Measurements from ENCODE around the gene CDC6. TPM values are rescaled to one million over a fixed set of nuclear protein-coding genes. Genes with fewer than 3 reads are reported as not detected.
A peak's percentile ranks its signal among the peaks of the same experiment; 100 is the strongest.

Gene CDC6
- 11.8 TPM for polyA plus RNA-seq
- long read RNA-seq, donor 1, full-length matches to known transcripts, result 3 of 3 reads
- long read RNA-seq, donor 1, partial matches to known transcripts, result 0 of 3 reads
- long read RNA-seq, donor 1, other reads (novel, unspliced or antisense), result 0 of 3 reads
- long read RNA-seq, donor 2, full-length matches to known transcripts, result 5 of 5 reads
- long read RNA-seq, donor 2, partial matches to known transcripts, result 0 of 5 reads
- long read RNA-seq, donor 2, other reads (novel, unspliced or antisense), result 0 of 5 reads
- long read RNA-seq, donor 3, result 0 reads
- long read RNA-seq, donor 4, result 0 reads
- long read RNA-seq, donor 5, full-length matches to known transcripts, result 2 of 2 reads
- long read RNA-seq, donor 5, partial matches to known transcripts, result 0 of 2 reads
- long read RNA-seq, donor 5, other reads (novel, unspliced or antisense), result 0 of 2 reads
- long read RNA-seq, donor 6, full-length matches to known transcripts, result 3 of 3 reads
- long read RNA-seq, donor 6, partial matches to known transcripts, result 0 of 3 reads
- long read RNA-seq, donor 6, other reads (novel, unspliced or antisense), result 0 of 3 reads
- long read RNA-seq, donor 7, full-length matches to known transcripts, result 1 of 1 reads
- long read RNA-seq, donor 7, partial matches to known transcripts, result 0 of 1 reads
- long read RNA-seq, donor 7, other reads (novel, unspliced or antisense), result 0 of 1 reads
- long read RNA-seq, donor 8, full-length matches to known transcripts, result 3 of 3 reads
- long read RNA-seq, donor 8, partial matches to known transcripts, result 0 of 3 reads
- long read RNA-seq, donor 8, other reads (novel, unspliced or antisense), result 0 of 3 reads
- long read RNA-seq, donor 9, full-length matches to known transcripts, result 6 of 6 reads
- long read RNA-seq, donor 9, partial matches to known transcripts, result 0 of 6 reads
- long read RNA-seq, donor 9, other reads (novel, unspliced or antisense), result 0 of 6 reads
- long read RNA-seq, donor 10, full-length matches to known transcripts, result 7 of 7 reads
- long read RNA-seq, donor 10, partial matches to known transcripts, result 0 of 7 reads
- long read RNA-seq, donor 10, other reads (novel, unspliced or antisense), result 0 of 7 reads
- long read RNA-seq, donor 11, full-length matches to known transcripts, result 2 of 2 reads
- long read RNA-seq, donor 11, partial matches to known transcripts, result 0 of 2 reads
- long read RNA-seq, donor 11, other reads (novel, unspliced or antisense), result 0 of 2 reads

DNA sequence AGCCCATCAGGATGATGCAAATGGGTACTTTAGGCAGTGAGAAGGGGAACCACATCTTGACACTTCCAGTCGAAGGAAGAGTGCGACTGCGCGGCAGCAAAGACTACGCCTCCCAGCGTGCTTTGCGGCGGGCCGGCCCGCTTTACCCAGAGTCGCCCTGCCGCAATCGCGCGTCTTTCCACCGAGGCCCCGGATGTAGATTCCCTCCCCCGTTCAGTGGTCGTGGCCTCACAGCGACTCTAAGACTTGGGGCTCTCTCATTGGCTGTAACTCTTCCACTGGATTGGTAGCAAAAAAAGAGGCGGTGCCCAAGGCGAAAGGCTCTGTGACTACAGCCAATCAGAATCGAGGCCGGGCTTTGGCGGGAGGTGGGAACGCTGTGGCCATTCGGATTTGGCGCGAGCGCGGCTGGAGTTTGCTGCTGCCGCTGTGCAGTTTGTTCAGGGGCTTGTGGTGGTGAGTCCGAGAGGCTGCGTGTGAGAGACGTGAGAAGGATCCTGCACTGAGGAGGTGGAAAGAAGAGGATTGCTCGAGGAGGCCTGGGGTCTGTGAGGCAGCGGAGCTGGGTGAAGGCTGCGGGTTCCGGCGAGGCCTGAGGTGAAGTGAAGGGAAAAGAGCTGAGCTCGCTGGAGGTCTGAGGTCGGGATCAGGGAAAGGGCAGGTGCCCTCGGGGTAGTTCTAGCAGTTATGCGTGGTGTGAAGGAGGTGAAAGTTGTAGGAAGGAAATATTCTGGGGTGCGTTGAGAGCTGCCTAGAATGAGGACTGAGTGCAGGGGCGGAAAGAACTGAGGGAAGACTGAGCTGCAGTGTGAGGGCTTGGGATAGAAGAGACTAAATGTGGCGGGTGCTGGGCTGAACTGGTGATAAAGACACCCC is at the start of gene CDC6:
CDC6 (plus strand) TSS at position 386 of the 876 bp plus-strand sequence. CDS start 1,542 bp downstream, outside the sequence.
- Histone ChIP-seq H3K4me3 (ENCODE audit: low read length) (peak within 1 kb of the TSS; percentile 60), H3K9me3 (ENCODE audit: control insufficient read depth, low read depth, low read length) (no peaks in the 10 kb centered on the region), H3K4me1 (ENCODE audit: control insufficient read depth, insufficient read depth, low read length) (peaks cover 26% of the 10 kb centered on the region), H3K36me3 (ENCODE audit: control insufficient read depth, insufficient read depth, low read length) (no peaks in the 10 kb centered on the region), H3K27ac (ENCODE audit: low read length) (no peak within 1 kb of the TSS), H3K27me3 (ENCODE audit: control insufficient read depth, insufficient read depth, low read length) (no peaks in the 10 kb centered on the region)
- WGBS (ENCODE audit: insufficient coverage, low lambda C conversion rate), result 0% methylated on average over 4 of the region's 47 CpGs
- peak; percentile 99 for DNase-seq

- Histone ChIP-seq H3K9me3 (ENCODE audit: control insufficient read depth, low read depth, low read length) (no peaks in the 10 kb centered on the region), H3K27ac (ENCODE audit: low read length) (no peak overlapping the region), H3K36me3 (ENCODE audit: control insufficient read depth, insufficient read depth, low read length) (peaks cover 4% of the 10 kb centered on the region), H3K27me3 (ENCODE audit: control insufficient read depth, insufficient read depth, low read length) (no peaks in the 10 kb centered on the region), H3K4me3 (ENCODE audit: low read length) (no peak overlapping the region), H3K4me1 (ENCODE audit: control insufficient read depth, insufficient read depth, low read length) (no peaks in the 10 kb centered on the region)
- no CpG with 5 or more reads among the region's 4 CpGs for WGBS (ENCODE audit: insufficient coverage, low lambda C conversion rate)
- no peak for DNase-seq
These were observed 46.3 kb upstream of the CDC6 start for GRCh38 chr17:40241252-40241834.

DNA sequence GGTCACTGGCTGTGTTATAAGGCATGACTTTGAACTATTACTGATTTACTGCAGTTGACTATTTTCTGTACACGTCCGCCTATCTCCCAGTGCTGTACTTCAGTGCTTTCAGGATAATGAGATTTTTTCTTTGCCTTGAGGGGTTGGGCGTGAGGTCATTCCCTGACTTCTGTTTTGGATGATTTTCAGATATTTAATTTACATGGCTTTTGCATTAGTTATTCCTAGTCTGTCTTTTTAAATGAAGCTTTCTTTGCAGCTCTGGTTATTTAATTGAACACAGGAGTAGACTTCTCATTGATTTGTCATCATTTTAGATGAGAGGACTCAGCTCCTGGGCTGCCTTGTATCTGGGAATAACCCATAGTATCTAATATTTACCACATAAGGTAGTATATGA is 44.9 kb upstream of the CDC6 start:
- H3K4me1 ChIP-seq (ENCODE audit: control insufficient read depth, insufficient read depth, low read length), result no peaks in the 10 kb centered on the region

GRCh38 chr17:40243761-40244160 is 43.9 kb upstream of the CDC6 start:
- Histone ChIP-seq H3K4me1 (ENCODE audit: control insufficient read depth, insufficient read depth, low read length) (no peaks in the 10 kb centered on the region), H3K36me3 (ENCODE audit: control insufficient read depth, insufficient read depth, low read length) (peaks cover 4% of the 10 kb centered on the region), H3K4me3 (ENCODE audit: low read length) (no peak overlapping the region), H3K27me3 (ENCODE audit: control insufficient read depth, insufficient read depth, low read length) (no peaks in the 10 kb centered on the region), H3K9me3 (ENCODE audit: control insufficient read depth, low read depth, low read length) (no peaks in the 10 kb centered on the region), H3K27ac (ENCODE audit: low read length) (no peak overlapping the region)
- no CpG with 5 or more reads among the region's 3 CpGs for whole genome bisulfite sequencing (ENCODE audit: insufficient coverage, low lambda C conversion rate)
- DNase-seq, result no peak

More for the DNA sequence above, 44.9 kb upstream of the CDC6 start:
- Histone ChIP-seq H3K9me3 (ENCODE audit: control insufficient read depth, low read depth, low read length) (no peaks in the 10 kb centered on the region), H3K36me3 (ENCODE audit: control insufficient read depth, insufficient read depth, low read length) (peaks cover 4% of the 10 kb centered on the region), H3K27ac (ENCODE audit: low read length) (no peak overlapping the region), H3K27me3 (ENCODE audit: control insufficient read depth, insufficient read depth, low read length) (no peaks in the 10 kb centered on the region), H3K4me3 (ENCODE audit: low read length) (no peak overlapping the region)
- 92% methylated on average over 2 of the region's 3 CpGs for WGBS (ENCODE audit: insufficient coverage, low lambda C conversion rate)
- DNase-seq, result no peak

DNA sequence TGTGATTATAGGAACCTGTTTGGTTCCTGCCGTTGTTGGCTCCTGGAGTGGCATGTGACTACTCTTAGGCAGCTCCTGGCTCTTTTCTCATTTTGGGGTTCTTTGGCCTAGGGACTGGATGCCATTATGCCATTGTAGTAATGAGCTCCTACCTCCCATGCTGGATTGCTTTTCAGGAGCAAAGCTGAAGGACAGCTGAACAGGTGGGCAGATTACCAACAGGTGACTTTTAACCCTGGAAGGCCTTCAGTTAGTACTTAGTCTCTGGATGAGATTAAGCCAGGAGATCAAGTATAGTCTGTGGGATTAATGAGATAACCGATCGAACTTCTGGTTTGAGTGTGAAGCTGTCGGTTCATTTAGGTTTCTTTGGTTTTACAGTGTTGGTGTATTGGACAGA is 43.4 kb upstream of the CDC6 start:
- Histone ChIP-seq H3K4me1 (ENCODE audit: control insufficient read depth, insufficient read depth, low read length) (no peaks in the 10 kb centered on the region), H3K27ac (ENCODE audit: low read length) (no peak overlapping the region), H3K27me3 (ENCODE audit: control insufficient read depth, insufficient read depth, low read length) (no peaks in the 10 kb centered on the region), H3K36me3 (ENCODE audit: control insufficient read depth, insufficient read depth, low read length) (peaks cover 4% of the 10 kb centered on the region), H3K4me3 (ENCODE audit: low read length) (no peak overlapping the region), H3K9me3 (ENCODE audit: control insufficient read depth, low read depth, low read length) (no peaks in the 10 kb centered on the region)
- WGBS (ENCODE audit: insufficient coverage, low lambda C conversion rate), result 90% methylated on average over 3 of the region's 4 CpGs
- DNase-seq, result no peak

DNA sequence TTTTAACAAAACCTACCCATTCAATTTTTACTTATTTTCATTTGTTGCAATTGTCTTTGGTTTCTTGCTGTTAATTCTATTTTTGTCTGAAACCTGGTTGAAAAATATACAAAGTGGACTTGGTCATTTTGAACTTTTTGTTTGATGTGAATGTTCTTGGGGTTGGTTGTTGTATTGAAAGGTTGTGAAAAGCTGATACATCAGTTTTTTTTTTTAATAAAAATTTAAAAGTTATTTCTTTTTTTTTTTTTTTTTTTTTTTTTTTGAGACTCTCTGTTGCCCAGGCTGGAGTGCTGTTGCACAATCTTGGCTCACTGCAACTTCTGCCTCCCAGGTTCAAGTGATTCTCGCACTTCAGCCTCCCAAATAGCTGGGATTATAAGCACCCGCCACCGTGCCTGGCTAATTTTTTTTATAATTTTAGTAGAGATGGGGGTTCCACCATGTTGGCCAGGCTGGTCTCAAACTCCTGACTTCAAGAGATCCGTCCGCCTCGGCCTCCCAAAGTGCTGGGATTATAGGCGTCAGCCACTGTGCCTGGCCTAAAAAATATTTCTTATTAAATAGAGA is 39.7 kb upstream of the CDC6 start:
- no peak for DNase-seq
- Histone ChIP-seq H3K36me3 (ENCODE audit: control insufficient read depth, insufficient read depth, low read length) (peaks cover 4% of the 10 kb centered on the region), H3K4me1 (ENCODE audit: control insufficient read depth, insufficient read depth, low read length) (peaks cover 6% of the 10 kb centered on the region), H3K9me3 (ENCODE audit: control insufficient read depth, low read depth, low read length) (no peaks in the 10 kb centered on the region), H3K27ac (ENCODE audit: low read length) (no peak overlapping the region), H3K4me3 (ENCODE audit: low read length) (no peak overlapping the region), H3K27me3 (ENCODE audit: control insufficient read depth, insufficient read depth, low read length) (no peaks in the 10 kb centered on the region)
- no CpG with 5 or more reads among the region's 7 CpGs for WGBS (ENCODE audit: insufficient coverage, low lambda C conversion rate)

DNA sequence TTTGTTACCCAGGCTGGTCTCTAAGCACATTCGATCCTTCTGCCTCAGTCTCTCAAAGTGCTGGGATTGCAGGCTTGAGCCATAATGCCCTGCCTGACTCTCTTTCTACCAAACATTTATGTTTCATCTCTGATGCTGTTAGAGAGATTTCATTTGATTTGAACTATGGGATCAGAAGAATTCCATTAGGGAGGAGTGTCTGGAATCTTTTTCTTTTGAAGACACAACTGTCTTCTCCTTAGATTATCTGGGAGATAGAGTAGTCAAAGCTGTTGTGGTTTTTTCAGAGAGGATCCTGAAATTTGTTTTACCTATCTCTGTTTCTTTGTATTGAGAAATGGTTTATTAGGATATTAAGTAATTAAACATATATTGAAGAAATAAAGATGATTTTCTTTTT is 39.2 kb upstream of the CDC6 start:
- H3K27me3 ChIP-seq (ENCODE audit: control insufficient read depth, insufficient read depth, low read length), result no peaks in the 10 kb centered on the region
- DNase-seq, result no peak
- H3K4me3 ChIP-seq (ENCODE audit: low read length), result no peak overlapping the region
- WGBS (ENCODE audit: insufficient coverage, low lambda C conversion rate), result no CpG with 5 or more reads among the region's 1 CpG
- H3K36me3 ChIP-seq (ENCODE audit: control insufficient read depth, insufficient read depth, low read length), result peaks cover 4% of the 10 kb centered on the region
- no peaks in the 10 kb centered on the region for H3K9me3 ChIP-seq (ENCODE audit: control insufficient read depth, low read depth, low read length)
- no peak overlapping the region for H3K27ac ChIP-seq (ENCODE audit: low read length)
- peaks cover 6% of the 10 kb centered on the region for H3K4me1 ChIP-seq (ENCODE audit: control insufficient read depth, insufficient read depth, low read length)

- Histone ChIP-seq H3K27me3 (ENCODE audit: control insufficient read depth, insufficient read depth, low read length) (no peaks in the 10 kb centered on the region), H3K36me3 (ENCODE audit: control insufficient read depth, insufficient read depth, low read length) (peaks cover 5% of the 10 kb centered on the region), H3K4me3 (ENCODE audit: low read length) (no peak overlapping the region), H3K27ac (ENCODE audit: low read length) (peak overlapping the region; percentile 83), H3K9me3 (ENCODE audit: control insufficient read depth, low read depth, low read length) (no peaks in the 10 kb centered on the region), H3K4me1 (ENCODE audit: control insufficient read depth, insufficient read depth, low read length) (peaks cover 6% of the 10 kb centered on the region)
- DNase-seq, result peak; percentile 78 to 91
These were observed 36.1 kb upstream of the CDC6 start for GRCh38 chr17:40251576-40251975.

- no peak for DNase-seq
- no CpG with 5 or more reads among the region's 3 CpGs for WGBS (ENCODE audit: insufficient coverage, low lambda C conversion rate)
- no peak overlapping the region for H3K27ac ChIP-seq (ENCODE audit: low read length)
- no peak overlapping the region for H3K4me3 ChIP-seq (ENCODE audit: low read length)
- H3K36me3 ChIP-seq (ENCODE audit: control insufficient read depth, insufficient read depth, low read length), result peaks cover 15% of the 10 kb centered on the region
- no peaks in the 10 kb centered on the region for H3K27me3 ChIP-seq (ENCODE audit: control insufficient read depth, insufficient read depth, low read length)
- peaks cover 6% of the 10 kb centered on the region for H3K4me1 ChIP-seq (ENCODE audit: control insufficient read depth, insufficient read depth, low read length)
- no peaks in the 10 kb centered on the region for H3K9me3 ChIP-seq (ENCODE audit: control insufficient read depth, low read depth, low read length)
These were observed 34.1 kb upstream of the CDC6 start for GRCh38 chr17:40253565-40253964.

Measured in large intestine (tissue), 12 donors.